HepG2 (cell line): ENCODE results near the gene TSKU. TPM values are rescaled to one million over a fixed set of nuclear protein-coding genes. Genes with fewer than 3 reads are reported as not detected.

Source experiments
- BORCS8-MEF2B ChIP-seq: sonication (generic); formaldehyde crosslinking; IDR thresholded peaks from 2 replicates; pipeline ENCODE4 v1.8.0; 2022; ENCODE audit warnings: mild to moderate bottlenecking, missing genetic modification reagents
- BRD4 ChIP-seq: sonication (generic); formaldehyde crosslinking; IDR thresholded peaks from 2 replicates; pipeline ENCODE4 v1.4.0; 2020; ENCODE audit warnings: missing genetic modification reagents
- CBFB ChIP-seq: sonication (generic); formaldehyde crosslinking; IDR thresholded peaks from 2 replicates; pipeline ENCODE4 v1.4.0; 2020; ENCODE audit warnings: missing genetic modification reagents
- CHCHD3 ChIP-seq: sonication (generic); formaldehyde crosslinking; IDR thresholded peaks from 2 replicates; pipeline ENCODE4 v1.8.0; 2022; ENCODE audit warnings: mild to moderate bottlenecking, missing genetic modification reagents, moderate library complexity
- DMAP1 ChIP-seq: IDR thresholded peaks from 2 replicates; pipeline ENCODE4 v1.6.1; 2016
- FLYWCH1 ChIP-seq: sonication (generic); formaldehyde crosslinking; IDR thresholded peaks from 2 replicates; pipeline ENCODE4 v1.8.1; 2023; ENCODE audit warnings: mild to moderate bottlenecking, missing genetic modification reagents
- FOXA3 ChIP-seq: IDR thresholded peaks from 2 replicates; pipeline ENCODE4 v1.6.1; 2016; ENCODE audit warnings: missing genetic modification reagents, missing compliant biosample characterization
- FOXO4 ChIP-seq: sonication (generic); formaldehyde crosslinking; conservative IDR thresholded peaks from 2 replicates; pipeline ENCODE4 v1.8.1; 2023; ENCODE audit warnings: missing genetic modification reagents
- HNF1A ChIP-seq, 2 experiments: sonication (generic) in 1 of 2; formaldehyde crosslinking in 1 of 2; IDR thresholded peaks; 2 replicates each; pipeline versions ENCODE4 v1.4.0 to v1.6.1; 2016 to 2020; ENCODE audit warnings: borderline replicate concordance in 1 of 2, low read depth in 1 of 2, mild to moderate bottlenecking in 1 of 2, missing genetic modification reagents in 1 of 2
- KDM1A ChIP-seq: IDR thresholded peaks from 2 replicates; pipeline ENCODE4 v1.6.1; 2016; ENCODE audit warnings: missing compliant biosample characterization
- MED1 ChIP-seq: sonication (generic); formaldehyde crosslinking; IDR thresholded peaks from 2 replicates; pipeline ENCODE4 v1.4.0; 2020; ENCODE audit warnings: missing genetic modification reagents
- ONECUT2 ChIP-seq: sonication (generic); formaldehyde crosslinking; IDR thresholded peaks from 2 replicates; pipeline ENCODE4 v1.4.0; 2020; ENCODE audit warnings: missing genetic modification reagents
- PITX1 ChIP-seq: sonication (generic); formaldehyde crosslinking; IDR thresholded peaks from 2 replicates; pipeline ENCODE4 v1.5.1; 2020; ENCODE audit warnings: mild to moderate bottlenecking, missing genetic modification reagents
- POLR2A ChIP-seq, 2 experiments: IDR thresholded peaks; 2 replicates each; pipeline ENCODE4 v1.6.1; 2011; ENCODE audit warnings: low read depth in 2 of 2, low read length in 2 of 2, mild to moderate bottlenecking in 1 of 2, moderate library complexity in 1 of 2; ENCODE audit not compliant: insufficient read depth in 1 of 2
- SAFB2 ChIP-seq: sonication (generic); formaldehyde crosslinking; IDR thresholded peaks from 2 replicates; pipeline ENCODE4 v1.5.1; 2020; ENCODE audit warnings: missing genetic modification reagents, low read depth, mild to moderate bottlenecking, borderline replicate concordance
- SIX4 ChIP-seq: sonication (generic); formaldehyde crosslinking; IDR thresholded peaks from 2 replicates; pipeline ENCODE4 v1.4.0; 2020; ENCODE audit warnings: missing genetic modification reagents
- SNAPC5 ChIP-seq: sonication (generic); formaldehyde crosslinking; IDR thresholded peaks from 2 replicates; pipeline ENCODE4 v1.8.1; 2023; ENCODE audit warnings: mild to moderate bottlenecking, missing genetic modification reagents, borderline replicate concordance
- ZBTB2 ChIP-seq: sonication (generic); formaldehyde crosslinking; IDR thresholded peaks from 2 replicates; pipeline ENCODE4 v1.8.0; 2022; ENCODE audit warnings: low read depth, missing genetic modification reagents
- ZFP91 ChIP-seq: sonication (generic); formaldehyde crosslinking; IDR thresholded peaks from 2 replicates; pipeline ENCODE4 v1.9.0; 2022; ENCODE audit warnings: missing genetic modification reagents, mild to moderate bottlenecking, borderline replicate concordance
- ZNF234 ChIP-seq: sonication (generic); formaldehyde crosslinking; conservative IDR thresholded peaks from 2 replicates; pipeline ENCODE4 v1.5.1; 2020; ENCODE audit warnings: mild to moderate bottlenecking, missing genetic modification reagents
- ZNF260 ChIP-seq: sonication (generic); formaldehyde crosslinking; IDR thresholded peaks from 2 replicates; pipeline ENCODE4 v1.4.0; 2020; ENCODE audit warnings: missing genetic modification reagents, low read depth, mild to moderate bottlenecking, borderline replicate concordance
- ZNF75D ChIP-seq: sonication (generic); formaldehyde crosslinking; IDR thresholded peaks from 2 replicates; pipeline ENCODE4 v1.8.1; 2023; ENCODE audit warnings: missing genetic modification reagents, mild to moderate bottlenecking, borderline replicate concordance
- polyA plus RNA-seq, 8 experiments: library from polyadenylated mRNA; depleted of rRNA in 3 of 8; stranded (reverse) in 7 of 8; unstranded in 1 of 8; fragments of >200 nt; fragmentation: Illumina TruSeq in 4 of 8; extraction: Trizol in 4 of 8; gene quantifications; 2 replicates each; pipeline versions ENCODE4 v1.2.1 to v1.2.3, GENCODE V29; 2011 to 2016; ENCODE audit warnings: low read depth in 4 of 8, missing spikeins in 1 of 8, mixed read lengths in 1 of 8; ENCODE audit not compliant: insufficient read depth in 1 of 8
- total RNA-seq, 5 experiments: library from RNA; depleted of rRNA; stranded (reverse); fragments of >200 nt; fragmentation: Illumina TruSeq; extraction: Trizol; gene quantifications; 2 replicates each; pipeline ENCODE4 v1.2.3, GENCODE V29; 2016; ENCODE audit warnings: low read depth in 1 of 5

TSKU gene
- total and polyA plus RNA-seq, 2 of the 13 experiments (the other 11 are each of a cell fraction or from before 2014, with no cell fraction given) = 20.3 to 21.4 TPM

- no peak for TF ChIP-seq SNAPC5 (CRISPR knock-in tag)
- 0 out of 2 replicates have a peak, but pooled peaks have one; percentile 14 for TF ChIP-seq FOXO4 (CRISPR knock-in tag)
- TF ChIP-seq HNF1A (IDR thresholded peaks at IDR 0.05; ENCODE audit: low read depth) = no peak
- no peak for TF ChIP-seq HNF1A (CRISPR knock-in tag; IDR thresholded peaks at IDR 0.05; ENCODE audit: borderline replicate concordance)
- no peak for TF ChIP-seq CHCHD3 (CRISPR knock-in tag)
- TF ChIP-seq ONECUT2 (CRISPR knock-in tag) = no peak
- TF ChIP-seq ZNF260 = no peak
- no peak for TF ChIP-seq BRD4 (CRISPR knock-in tag)
- TF ChIP-seq ZBTB2 (CRISPR knock-in tag) = no peak
- TF ChIP-seq SIX4 = no peak
- TF ChIP-seq CBFB (CRISPR knock-in tag) = no peak
- TF ChIP-seq ZNF234 (CRISPR knock-in tag) = no peak
- TF ChIP-seq FOXA3 (CRISPR knock-in tag) = no peak
- TF ChIP-seq SAFB2 (CRISPR knock-in tag) = no peak
- no peak for TF ChIP-seq FLYWCH1
- TF ChIP-seq ZNF75D (CRISPR knock-in tag) = no peak
- no peak for TF ChIP-seq DMAP1 (CRISPR knock-in tag)
- no peak for TF ChIP-seq KDM1A
- TF ChIP-seq PITX1 (CRISPR knock-in tag) = no peak
- TF ChIP-seq BORCS8-MEF2B (CRISPR knock-in tag) = no peak
- TF ChIP-seq MED1 (CRISPR knock-in tag) = no peak
- peak; percentile 21; the same call in 1 of the 2 replicates for TF ChIP-seq ZFP91 (CRISPR knock-in tag)
- TF ChIP-seq POLR2A (IDR thresholded peaks at IDR 0.05; ENCODE audit: insufficient read depth in 1 of 2, low read depth in 2 of 2, low read length in 2 of 2) = 0 out of 4 replicates have a peak, but pooled peaks of 1 of the 2 experiments have one; percentile 1
Observed at GRCh38 chr11:76766521-76766920, 16.6 kb upstream of the TSKU start (continued).
